ENCODE data around the gene PDCD6IP. TPM values are rescaled to one million over a fixed set of nuclear protein-coding genes. Genes with fewer than 3 reads are reported as not detected.

PDCD6IP gene
- total RNA-seq, 3 donors from 2014 or later: 152 to 242 (median 204) TPM

DNA sequence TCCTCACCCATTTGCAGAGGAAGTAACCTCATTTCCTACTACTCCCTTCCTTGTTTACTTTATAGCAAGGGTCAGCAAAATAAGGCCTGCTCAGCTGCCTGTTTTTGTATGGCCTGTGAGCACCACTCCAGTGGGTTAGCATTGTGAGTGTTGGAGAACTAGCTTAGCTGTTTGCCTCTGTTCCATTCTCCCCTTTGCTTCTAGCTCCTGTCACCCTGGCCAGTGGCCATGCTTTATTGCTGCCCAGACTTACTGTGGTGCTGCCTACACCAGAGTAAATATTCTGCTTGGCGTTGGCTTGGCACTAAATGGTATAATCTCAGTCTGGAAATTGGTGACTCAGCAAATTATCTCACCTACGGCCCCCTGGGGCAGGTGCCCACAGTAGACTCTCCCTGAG, 8.8 kb downstream of the PDCD6IP start:
- H3K4me1 ChIP-seq: no peaks in the 10 kb centered on the region
- no peaks in the 10 kb centered on the region for H3K27me3 ChIP-seq
- H3K9me3 ChIP-seq: no peaks in the 10 kb centered on the region
- DNase-seq (ENCODE audit: low spot score in 2 of 2): no peak
- peak overlapping the region in 1 of 2 donors; percentile 2 for H3K27ac ChIP-seq
- TF ChIP-seq CTCF (IDR thresholded peaks at IDR 0.05) (no peak), POLR2A (IDR thresholded peaks at IDR 0.05) (no peak)
- no peaks in the 10 kb centered on the region for H3K36me3 ChIP-seq
- intact Hi-C loops (cut with DNase I; ENCODE audit: low total_unique reads): no loop called here
- no peak overlapping the region for H3K4me3 ChIP-seq

GRCh38 chr3:33808559-33808958, 10.1 kb downstream of the PDCD6IP start:
- Histone ChIP-seq H3K27ac (no peak overlapping the region), H3K4me1 (no peaks in the 10 kb centered on the region)

DNA sequence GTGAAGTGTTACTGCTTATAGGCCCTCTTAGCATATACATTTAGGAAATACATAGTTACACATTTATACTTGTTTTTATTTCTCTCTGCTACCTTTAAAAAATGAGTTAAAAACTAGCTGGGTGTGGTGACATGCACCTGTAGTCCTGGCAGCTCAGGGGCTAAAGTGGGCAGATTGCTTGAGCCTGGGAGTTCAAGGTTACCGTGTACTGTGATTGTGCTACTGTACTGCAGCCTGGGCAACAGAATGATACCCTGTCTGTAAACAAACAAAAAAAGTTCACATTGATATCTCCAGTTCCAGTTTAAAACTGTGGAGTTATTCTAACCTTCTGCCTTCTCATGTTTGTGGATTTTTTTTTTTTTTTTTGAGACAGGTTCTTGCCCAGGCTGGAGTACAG, 12.1 kb downstream of the PDCD6IP start:
- Histone ChIP-seq H3K4me3 (no peak overlapping the region), H3K27ac (no peak overlapping the region), H3K9me3 (no peaks in the 10 kb centered on the region), H3K36me3 (no peaks in the 10 kb centered on the region), H3K27me3 (no peaks in the 10 kb centered on the region), H3K4me1 (no peaks in the 10 kb centered on the region)
- no peak for DNase-seq (ENCODE audit: low spot score in 2 of 2)
- TF ChIP-seq CTCF (IDR thresholded peaks at IDR 0.05): no peak
- TF ChIP-seq POLR2A (IDR thresholded peaks at IDR 0.05): no peak
- no peak for TF ChIP-seq POLR2AphosphoS5 (IDR thresholded peaks at IDR 0.05)
- intact Hi-C loops (cut with DNase I; ENCODE audit: low total_unique reads): no loop called here

More at GRCh38 chr3:33808559-33808958, 10.1 kb downstream of the PDCD6IP start:
- H3K9me3 ChIP-seq: no peaks in the 10 kb centered on the region
- no peak for DNase-seq (ENCODE audit: low spot score in 2 of 2)
- no peak overlapping the region for H3K4me3 ChIP-seq
- H3K36me3 ChIP-seq: no peaks in the 10 kb centered on the region
- H3K27me3 ChIP-seq: no peaks in the 10 kb centered on the region
- intact Hi-C loops (cut with DNase I; ENCODE audit: low total_unique reads): no loop called here
- TF ChIP-seq POLR2AphosphoS5 (IDR thresholded peaks at IDR 0.05) (no peak), CTCF (IDR thresholded peaks at IDR 0.05) (no peak), POLR2A (IDR thresholded peaks at IDR 0.05) (no peak)

DNA sequence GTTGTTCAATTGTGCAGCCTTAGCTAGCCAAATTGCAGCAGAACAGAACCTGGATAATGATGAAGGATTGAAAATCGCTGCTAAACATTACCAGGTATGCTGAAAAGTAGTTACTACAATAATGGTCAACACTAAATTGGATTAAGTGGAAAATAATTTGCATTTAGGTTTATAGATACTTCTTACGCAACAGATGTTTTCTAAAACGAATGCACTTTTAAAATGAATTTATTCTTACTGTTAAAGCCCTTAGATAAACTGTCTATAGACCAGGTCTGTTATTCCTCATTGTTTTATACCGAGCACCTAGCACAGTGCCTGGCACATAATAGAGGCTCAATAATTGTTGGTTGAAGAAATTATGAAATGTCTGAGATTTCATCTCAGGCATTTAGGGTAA, 23.6 kb downstream of the PDCD6IP start:
- H3K4me1 ChIP-seq: no peaks in the 10 kb centered on the region
- no peak for TF ChIP-seq POLR2AphosphoS5 (IDR thresholded peaks at IDR 0.05)
- TF ChIP-seq CTCF (IDR thresholded peaks at IDR 0.05): no peak
- TF ChIP-seq POLR2A (IDR thresholded peaks at IDR 0.05): no peak
- DNase-seq (ENCODE audit: low spot score in 2 of 2): no peak
- H3K36me3 ChIP-seq: no peaks in the 10 kb centered on the region
- H3K9me3 ChIP-seq: no peaks in the 10 kb centered on the region
- intact Hi-C loops (cut with DNase I; ENCODE audit: low total_unique reads): no loop called here
- no peaks in the 10 kb centered on the region for H3K27me3 ChIP-seq
- no peak overlapping the region for H3K27ac ChIP-seq
- no peak overlapping the region for H3K4me3 ChIP-seq

GRCh38 chr3:33823821-33824220, 25.4 kb downstream of the PDCD6IP start:
- Histone ChIP-seq H3K27me3 (no peaks in the 10 kb centered on the region), H3K27ac (no peak overlapping the region), H3K36me3 (no peaks in the 10 kb centered on the region), H3K4me3 (no peak overlapping the region), H3K4me1 (no peaks in the 10 kb centered on the region), H3K9me3 (no peaks in the 10 kb centered on the region)
- intact Hi-C loops (cut with DNase I; ENCODE audit: low total_unique reads): no loop called here
- DNase-seq (ENCODE audit: low spot score in 2 of 2): no peak
- TF ChIP-seq CTCF (IDR thresholded peaks at IDR 0.05): no peak
- no peak for TF ChIP-seq POLR2A (IDR thresholded peaks at IDR 0.05)
- TF ChIP-seq POLR2AphosphoS5 (IDR thresholded peaks at IDR 0.05): no peak

Measured in breast epithelium (tissue), 4 donors.